HG03066 (cell line): Measurements from ENCODE around the gene OSBPL5.
"Not testable (repeated sequence)": the region's sequence is repeated elsewhere in the genome, so short reads cannot be mapped to it uniquely, and the experiment has no call there.

Source experiments
- ATAC-seq: cut with Tn5 transposase; IDR thresholded peaks from one replicate; pipeline ENCODE4 v1.9.1; 2021; ENCODE audit warnings: low read depth; ENCODE audit not compliant: unreplicated experiment

OSBPL5 gene

DNA sequence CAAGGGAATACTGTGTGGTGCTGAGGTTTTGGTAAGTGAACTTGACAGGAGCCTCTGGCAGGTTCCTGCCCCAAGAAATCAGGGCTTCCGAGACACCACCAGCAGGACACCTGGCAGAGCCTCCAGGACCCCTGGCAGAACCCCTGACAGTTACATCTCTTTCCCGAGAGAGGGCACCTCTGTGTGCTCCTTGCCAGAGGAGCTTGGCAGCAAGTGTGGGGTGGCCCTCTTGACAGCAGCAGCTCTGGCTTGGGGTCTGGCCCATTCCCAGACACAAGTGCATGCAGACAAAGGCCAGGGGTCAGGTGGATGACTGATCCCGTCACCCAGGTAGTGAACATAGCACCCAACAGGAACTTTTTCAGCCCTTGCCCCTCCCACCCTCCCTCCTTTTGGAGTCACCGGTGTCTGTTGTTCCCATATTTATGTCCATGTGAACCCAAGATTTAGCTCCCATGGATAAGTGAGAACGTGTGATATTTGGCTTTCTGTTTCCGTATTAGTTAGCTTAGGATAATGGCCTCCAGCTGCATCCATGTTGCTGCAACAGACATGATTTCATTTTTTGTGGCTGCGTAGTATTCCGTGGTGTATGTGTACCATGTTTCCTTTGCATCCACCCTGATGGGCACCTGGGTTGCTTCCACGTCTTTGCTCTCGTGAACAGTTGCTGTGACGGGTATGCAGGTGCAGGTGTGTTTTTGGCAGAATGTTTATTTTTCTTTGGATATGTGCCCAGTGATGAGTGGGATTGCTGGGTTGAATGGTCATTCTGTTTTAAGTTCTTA is 21.2 kb upstream of the OSBPL5 start:
- ATAC-seq = no peak

- no peak for ATAC-seq
These were observed 19.7 kb upstream of the OSBPL5 start for GRCh38 chr11:3184732-3185347.

DNA sequence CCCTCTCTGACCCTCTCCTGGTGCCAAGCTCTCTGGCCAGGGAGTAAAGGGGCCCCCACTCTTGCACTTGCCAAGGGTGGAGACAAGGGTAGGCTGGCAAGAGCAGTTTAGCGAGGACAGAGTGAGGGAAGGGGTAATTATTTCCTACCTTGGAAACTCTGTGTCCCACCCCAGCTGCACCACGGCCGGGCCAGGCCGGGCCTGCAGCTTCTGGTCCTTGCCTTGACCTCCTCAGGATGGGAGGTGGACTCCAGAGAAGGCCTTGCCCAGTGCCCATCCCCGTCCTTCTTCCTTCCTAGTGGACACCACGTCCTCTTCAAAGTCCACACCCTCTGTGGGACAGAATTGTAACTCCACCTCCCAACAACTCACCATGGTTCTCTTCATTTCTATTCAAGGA is 18.4 kb upstream of the OSBPL5 start:
- no peak for ATAC-seq

DNA sequence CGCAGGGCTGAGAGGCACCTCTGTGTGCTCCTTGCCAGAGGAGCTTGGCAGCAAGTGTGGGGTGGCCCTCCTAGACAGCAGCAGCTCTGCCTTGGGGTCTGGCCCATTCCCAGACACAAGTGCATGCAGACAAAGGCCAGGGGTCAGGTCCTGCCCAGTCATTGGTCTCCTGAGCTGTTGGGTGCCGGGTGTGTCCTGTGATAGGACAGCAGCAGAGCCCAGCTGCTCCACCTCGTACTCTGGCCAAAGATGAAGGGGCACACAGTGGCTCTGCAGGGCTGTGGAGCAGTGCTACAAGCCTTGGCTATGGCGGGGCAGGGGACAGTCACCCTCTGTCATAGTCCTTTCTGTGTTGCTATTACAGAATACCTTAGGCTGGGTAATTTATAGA is 17.3 kb upstream of the OSBPL5 start:
- ATAC-seq = no peak

- ATAC-seq = no peak
These were observed 16.8 kb upstream of the OSBPL5 start for GRCh38 chr11:3181725-3182461.

GRCh38 chr11:3180869-3181268 is 15.8 kb upstream of the OSBPL5 start:
- no peak for ATAC-seq

GRCh38 chr11:3178349-3178748 is 13.2 kb upstream of the OSBPL5 start:
- ATAC-seq = no peak

GRCh38 chr11:3177931-3178330 is 12.8 kb upstream of the OSBPL5 start:
- ATAC-seq = no peak

- ATAC-seq = no peak
These were observed 11.4 kb upstream of the OSBPL5 start for GRCh38 chr11:3176487-3176886.

DNA sequence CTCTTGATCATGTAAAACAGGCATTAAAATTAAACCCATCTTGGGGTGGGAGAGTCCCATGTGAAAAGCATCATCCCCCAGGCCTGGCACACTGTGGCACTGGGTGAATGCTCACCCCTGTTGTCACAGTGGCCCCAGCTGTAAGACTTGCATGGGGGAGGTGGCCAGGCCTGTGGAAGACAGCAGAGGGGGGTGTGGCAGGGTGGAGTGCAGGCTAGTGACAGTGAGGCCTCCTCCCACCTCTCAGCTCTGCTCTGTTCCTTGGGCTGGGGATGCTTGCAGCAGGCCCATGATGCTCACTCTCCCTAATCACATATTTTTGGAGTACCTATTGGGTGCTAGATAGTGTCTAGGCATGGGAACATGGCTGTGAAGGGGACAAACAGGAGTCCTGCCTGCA is 10.1 kb upstream of the OSBPL5 start:
- no peak for ATAC-seq

DNA sequence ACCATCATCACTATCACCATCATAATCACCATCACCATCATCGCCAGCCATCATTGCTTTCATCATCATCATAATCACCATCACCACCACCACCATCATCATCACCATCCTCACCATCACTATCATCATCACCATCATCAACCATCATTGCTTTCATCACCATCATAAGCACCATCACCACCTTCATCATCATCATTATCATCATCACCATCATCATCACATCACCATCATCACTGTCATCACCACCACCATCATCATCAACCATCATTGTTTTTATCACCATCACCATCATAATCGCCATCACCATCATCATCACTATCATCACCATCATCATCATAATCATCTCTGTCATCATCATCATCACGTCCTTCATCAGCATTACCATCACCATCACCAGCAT is 9.3 kb upstream of the OSBPL5 start:
- ATAC-seq = no peak

- ATAC-seq = no peak
These were observed 8.7 kb upstream of the OSBPL5 start for GRCh38 chr11:3173795-3174194.

GRCh38 chr11:3171931-3172560 is 6.9 kb upstream of the OSBPL5 start:
- no peak for ATAC-seq

DNA sequence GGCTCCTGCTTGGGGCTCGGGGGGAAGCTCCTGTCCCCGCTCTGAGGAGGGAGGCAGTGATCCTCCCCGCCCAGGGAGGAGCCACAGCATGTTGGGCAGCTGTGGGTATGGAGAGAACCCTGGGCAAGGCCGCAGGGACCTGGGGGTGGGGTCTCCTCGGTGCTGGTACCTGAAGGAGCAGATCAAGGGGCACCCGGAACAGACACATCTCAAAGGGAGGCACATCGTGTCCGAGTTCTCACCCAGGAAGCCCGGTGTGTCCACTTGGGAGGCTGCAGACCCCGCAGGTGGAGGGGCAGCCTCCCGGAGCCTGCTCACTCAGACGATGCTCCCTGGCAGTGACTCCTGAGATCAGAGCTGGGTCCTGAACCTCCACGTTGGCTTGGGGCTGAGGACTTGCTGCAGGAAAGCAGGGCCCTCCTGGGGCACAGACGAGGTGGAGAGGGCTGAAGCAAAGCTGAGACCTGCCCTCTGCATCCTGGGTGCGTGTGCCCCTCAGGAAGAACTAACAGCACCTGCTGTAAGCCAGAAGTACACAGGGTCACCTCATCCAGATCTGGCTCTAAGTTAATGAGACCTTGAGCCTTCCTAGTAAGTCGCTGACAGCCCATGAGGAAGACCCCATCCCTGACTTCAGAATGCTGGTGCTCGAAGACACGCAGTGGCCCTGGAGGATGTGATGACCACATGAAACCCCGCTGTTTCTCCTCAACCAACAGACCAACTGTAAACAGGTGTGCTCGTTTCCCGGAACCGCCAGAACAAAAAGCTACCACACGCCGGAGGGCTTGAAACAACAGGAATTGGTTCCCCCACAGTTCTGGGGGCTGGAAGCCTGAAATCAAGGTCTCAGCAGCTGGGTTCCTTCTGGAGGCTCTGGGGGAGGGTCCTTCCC is 5.9 kb upstream of the OSBPL5 start:
- no peak for ATAC-seq

GRCh38 chr11:3170044-3170755 is 5.1 kb upstream of the OSBPL5 start:
- no peak for ATAC-seq

DNA sequence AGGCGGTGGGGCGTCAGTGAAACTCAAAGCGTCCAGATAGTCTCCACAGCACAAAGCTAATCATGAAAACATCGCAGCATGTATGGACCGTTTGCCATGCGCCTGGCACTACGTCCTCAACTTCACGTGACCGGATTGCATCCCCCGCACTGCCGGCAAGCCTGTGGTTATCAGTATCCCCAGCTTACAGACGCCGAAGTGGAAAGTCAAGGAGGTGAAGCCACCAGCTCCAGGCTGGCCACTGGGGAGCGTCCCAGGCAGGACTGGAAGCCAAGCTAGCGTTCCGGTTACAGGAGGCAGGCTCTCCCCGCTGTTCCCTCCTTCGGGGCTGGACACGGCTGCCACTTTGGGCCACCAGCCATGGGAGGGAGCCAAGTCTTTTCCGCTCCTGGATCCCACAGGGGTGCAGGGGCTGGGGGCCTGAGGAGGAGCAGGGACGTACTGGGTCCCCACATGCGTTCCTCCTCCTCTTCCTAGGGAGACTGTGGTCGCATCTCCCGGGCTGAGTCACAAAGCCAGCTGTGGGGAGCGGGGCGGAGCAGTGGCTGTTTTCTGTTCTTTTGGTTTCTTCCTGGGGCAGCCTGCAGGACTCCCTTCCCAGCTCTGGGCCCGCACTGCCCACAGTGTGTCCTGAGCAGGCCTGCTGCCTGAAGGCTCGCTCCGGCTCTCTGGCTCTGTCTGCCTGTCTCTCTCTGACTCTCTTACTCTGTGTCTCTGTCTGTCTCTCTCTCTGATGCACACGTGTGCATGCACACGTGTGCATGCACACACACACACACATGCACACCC is 4.3 kb upstream of the OSBPL5 start:
- ATAC-seq = no peak

GRCh38 chr11:3168742-3169254 is 3.7 kb upstream of the OSBPL5 start:
- not testable (repeated sequence) for ATAC-seq
